IPS-NIHi11 (cell line): ENCODE data around the gene SNAI1.
"Not testable (repeated sequence)": the region's sequence is repeated elsewhere in the genome, so short reads cannot be mapped to it uniquely, and the experiment has no call there.

Experiments used
- DNase-seq: peaks from one replicate; pipeline ENCODE4 v3.0.0; 2012; ENCODE audit warnings: mixed read lengths, low spot score

SNAI1 gene

GRCh38 chr20:49964964-49965780 lies 17.6 kb upstream of the SNAI1 start:
- peak; percentile 86 for DNase-seq

GRCh38 chr20:49965781-49966305 lies 16.9 kb upstream of the SNAI1 start:
- no peak for DNase-seq

GRCh38 chr20:49966861-49967260 lies 15.9 kb upstream of the SNAI1 start:
- DNase-seq, result no peak

GRCh38 chr20:49969234-49969633 lies 13.5 kb upstream of the SNAI1 start:
- no peak for DNase-seq

GRCh38 chr20:49969946-49970345 lies 12.8 kb upstream of the SNAI1 start:
- DNase-seq, result no peak

GRCh38 chr20:49970498-49970897 lies 12.3 kb upstream of the SNAI1 start:
- no peak for DNase-seq

- DNase-seq, result no peak
Measured at GRCh38 chr20:49973981-49974380, 8.8 kb upstream of the SNAI1 start.

GRCh38 chr20:49976542-49976941 lies 6.2 kb upstream of the SNAI1 start:
- no peak for DNase-seq

GRCh38 chr20:49977740-49978139 lies 5.0 kb upstream of the SNAI1 start:
- not testable (repeated sequence) for DNase-seq

- no peak for DNase-seq
Measured at GRCh38 chr20:49978685-49979029, 4.1 kb upstream of the SNAI1 start.

- DNase-seq, result peak; percentile 87
Measured at GRCh38 chr20:49979030-49979832, 3.5 kb upstream of the SNAI1 start.

GRCh38 chr20:49980140-49981008 lies 2.4 kb upstream of the SNAI1 start:
- DNase-seq, result no peak

- DNase-seq, result no peak
Measured at GRCh38 chr20:49981218-49982071, 1.3 kb upstream of the SNAI1 start.

GRCh38 chr20:49982072-49982345 lies 771 bp upstream of the SNAI1 start:
- DNase-seq, result no peak

GRCh38 chr20:49983123-49983847 lies 505 bp downstream of the SNAI1 start:
- peak; percentile 35 for DNase-seq

- DNase-seq, result no peak
Measured at GRCh38 chr20:49983848-49984408, 1.1 kb downstream of the SNAI1 start.

- DNase-seq, result no peak
Measured at GRCh38 chr20:49984426-49985153, 1.8 kb downstream of the SNAI1 start.

- DNase-seq, result no peak
Measured at GRCh38 chr20:49985157-49985556, 2.4 kb downstream of the SNAI1 start.

- DNase-seq, result no peak
Measured at GRCh38 chr20:49985617-49986016, 2.8 kb downstream of the SNAI1 start.

GRCh38 chr20:49986049-49986448 lies 3.3 kb downstream of the SNAI1 start:
- no peak for DNase-seq
